ENCODE data around the gene ACSF3. TPM values are rescaled to one million over a fixed set of nuclear protein-coding genes. Genes with fewer than 3 reads are reported as not detected.
"Not testable (repeated sequence)": the region's sequence is repeated elsewhere in the genome, so short reads cannot be mapped to it uniquely, and the experiment has no call there.

Gene ACSF3
- total RNA-seq, 1 donor from 2014 or later: 21.7 TPM

GRCh38 chr16:89055313-89055712, 38.3 kb upstream of the ACSF3 start:
- DNase-seq (ENCODE audit: extremely low read depth, low read depth, low spot score): no peak

DNA sequence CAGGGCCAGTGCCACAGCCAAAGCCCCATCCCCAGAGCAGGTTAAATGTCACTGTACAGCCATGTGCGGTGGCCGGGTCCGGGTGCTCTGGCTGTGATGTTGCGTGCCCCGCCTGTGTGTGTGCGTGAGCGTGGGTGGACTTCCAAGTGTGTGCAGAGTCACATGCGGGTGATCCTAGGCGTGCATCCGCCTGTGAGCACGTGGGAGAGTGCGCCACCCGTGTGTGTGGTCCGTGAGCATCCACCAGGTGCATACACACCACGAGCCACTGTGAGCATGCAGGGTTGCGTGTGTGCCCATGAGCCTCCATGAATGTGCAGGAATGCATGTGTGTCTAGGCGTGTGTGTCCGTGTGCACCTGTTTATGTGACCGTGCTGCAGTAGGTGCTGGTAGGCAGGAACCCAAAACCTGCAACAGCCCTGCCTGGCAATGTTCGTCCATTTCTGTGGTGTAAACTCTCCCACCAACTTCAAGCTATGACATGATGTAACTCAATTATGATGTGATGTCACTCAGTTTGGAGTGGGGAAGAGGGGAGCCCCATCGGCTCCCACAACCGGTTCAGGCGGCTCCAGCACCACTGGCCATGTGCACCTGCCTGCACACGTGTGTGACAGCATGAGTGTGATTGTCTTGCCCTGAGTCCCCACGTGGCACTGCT, 37.6 kb upstream of the ACSF3 start:
- no peak for DNase-seq (ENCODE audit: extremely low read depth, low read depth, low spot score)

GRCh38 chr16:89056592-89056991, 37.1 kb upstream of the ACSF3 start:
- no peak for DNase-seq (ENCODE audit: extremely low read depth, low read depth, low spot score)

DNA sequence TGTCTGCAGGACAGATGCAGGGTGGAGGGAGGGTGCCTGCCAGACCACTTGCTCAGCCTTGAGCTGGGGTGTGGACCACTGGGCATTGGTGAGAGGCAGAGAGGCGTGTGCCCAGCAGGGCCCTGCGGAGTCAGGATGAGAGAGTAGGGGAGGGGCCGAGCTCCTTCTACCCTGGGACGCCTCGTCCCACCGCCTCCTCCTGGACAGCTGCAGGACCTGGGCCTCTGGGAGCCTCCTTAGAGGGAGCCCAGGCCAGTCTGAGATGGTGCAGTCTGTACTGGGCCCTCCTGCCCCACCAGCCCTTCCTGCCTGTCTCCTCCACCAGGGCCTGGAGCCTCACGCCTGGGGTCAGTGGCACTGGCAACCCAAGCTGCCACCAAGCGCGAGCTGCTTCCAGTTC, 35.9 kb upstream of the ACSF3 start:
- no peak for DNase-seq (ENCODE audit: extremely low read depth, low read depth, low spot score)

- DNase-seq (ENCODE audit: extremely low read depth, low read depth, low spot score): no peak
Measured at GRCh38 chr16:89058812-89059211, 34.8 kb upstream of the ACSF3 start.

DNA sequence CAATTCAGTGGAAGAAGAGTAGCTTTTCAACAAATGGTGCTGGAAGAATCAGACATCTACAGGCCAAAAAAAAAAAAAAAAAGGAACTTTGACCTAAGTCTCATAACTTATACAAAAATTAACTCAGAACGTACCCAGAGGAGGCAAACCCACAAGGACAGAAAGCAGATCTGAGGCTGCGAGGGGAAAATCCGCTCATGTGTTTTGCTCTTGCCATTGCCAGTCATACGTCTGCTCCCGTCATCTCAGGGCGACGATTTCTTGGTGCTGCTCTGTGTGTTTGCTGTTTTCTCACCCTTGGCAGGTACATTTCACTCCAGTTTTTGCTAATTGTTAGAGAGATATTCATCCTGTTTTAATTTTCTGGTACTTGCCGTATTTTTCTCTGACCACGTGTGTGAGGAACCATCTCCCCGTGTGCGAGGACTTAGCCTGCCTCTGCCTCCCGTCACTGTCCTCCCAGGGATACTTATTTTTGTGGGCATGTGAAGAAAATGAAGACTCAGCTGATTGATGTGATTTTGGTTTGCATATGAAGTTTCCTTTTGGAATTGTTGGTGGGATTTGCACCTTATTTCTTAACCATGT, 33.4 kb upstream of the ACSF3 start:
- no peak for DNase-seq (ENCODE audit: extremely low read depth, low read depth, low spot score)

DNA sequence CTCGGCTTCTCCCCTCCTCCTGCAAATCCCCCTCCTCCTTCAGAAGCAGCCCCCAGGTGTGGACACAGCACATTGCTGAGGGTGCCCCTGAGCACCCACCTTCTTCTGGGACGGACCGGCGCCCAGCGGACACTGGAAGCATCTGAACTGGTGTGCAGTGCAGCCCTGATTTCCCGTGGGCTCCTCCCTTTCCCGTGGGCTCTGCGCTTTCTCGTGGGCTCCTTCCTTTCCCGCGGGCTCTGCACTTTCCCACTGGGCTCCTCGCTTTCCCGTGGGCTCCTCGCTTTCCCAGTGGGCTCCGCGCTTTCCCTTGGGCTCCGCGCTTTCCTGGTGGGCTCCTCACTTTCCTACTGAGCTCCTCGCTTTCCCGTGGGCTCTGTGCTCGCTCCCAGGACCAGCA, 32.6 kb upstream of the ACSF3 start:
- DNase-seq (ENCODE audit: extremely low read depth, low read depth, low spot score): no peak

GRCh38 chr16:89061590-89062380, 31.9 kb upstream of the ACSF3 start:
- no peak for DNase-seq (ENCODE audit: extremely low read depth, low read depth, low spot score)

DNA sequence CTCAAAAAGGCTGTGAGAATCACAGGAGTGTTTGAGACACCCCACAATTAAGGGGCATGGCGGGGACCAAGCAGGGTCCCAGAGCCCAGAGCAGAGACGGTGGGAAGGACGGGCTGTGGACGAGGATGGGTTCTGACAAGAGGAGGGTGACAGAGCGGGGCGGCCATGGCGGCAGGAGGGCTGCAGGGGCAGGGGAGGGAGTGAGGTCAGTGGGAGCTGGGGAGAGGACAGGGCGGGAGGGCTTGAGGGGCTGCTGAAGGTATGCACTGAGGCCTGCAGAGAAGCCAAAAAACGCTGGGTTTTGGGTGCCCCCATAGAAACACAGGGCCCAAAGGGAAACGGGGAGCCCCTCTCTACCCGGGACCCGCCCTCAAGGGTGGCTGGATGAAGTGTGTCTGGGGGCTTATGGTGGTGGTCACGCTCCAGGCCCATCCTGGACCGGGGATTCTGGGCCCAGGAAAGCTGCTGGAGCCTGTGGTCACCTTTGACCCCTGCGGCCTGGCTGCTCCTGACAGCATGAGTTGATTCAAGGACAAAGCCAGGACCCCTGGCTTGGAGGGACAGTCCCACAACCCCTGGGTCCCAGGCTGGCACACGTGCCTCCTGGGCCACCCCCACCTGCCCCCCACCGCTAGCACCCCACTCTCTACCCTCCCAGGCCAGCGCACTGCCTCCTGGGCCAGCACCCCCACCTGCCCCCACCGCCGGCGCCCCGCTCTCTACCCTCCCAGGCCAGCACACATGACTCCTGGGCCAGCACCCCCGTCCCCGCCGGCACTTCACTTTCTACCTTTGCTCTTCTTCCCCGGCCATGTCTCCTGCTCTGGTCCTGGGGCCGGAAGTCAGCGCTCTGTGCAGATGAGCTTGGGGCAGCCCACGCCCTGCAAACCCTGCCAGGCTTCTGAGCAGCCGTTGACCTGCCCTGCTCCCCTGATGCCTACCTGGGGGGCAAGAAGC, 31.0 kb upstream of the ACSF3 start:
- DNase-seq (ENCODE audit: extremely low read depth, low read depth, low spot score): no peak

DNA sequence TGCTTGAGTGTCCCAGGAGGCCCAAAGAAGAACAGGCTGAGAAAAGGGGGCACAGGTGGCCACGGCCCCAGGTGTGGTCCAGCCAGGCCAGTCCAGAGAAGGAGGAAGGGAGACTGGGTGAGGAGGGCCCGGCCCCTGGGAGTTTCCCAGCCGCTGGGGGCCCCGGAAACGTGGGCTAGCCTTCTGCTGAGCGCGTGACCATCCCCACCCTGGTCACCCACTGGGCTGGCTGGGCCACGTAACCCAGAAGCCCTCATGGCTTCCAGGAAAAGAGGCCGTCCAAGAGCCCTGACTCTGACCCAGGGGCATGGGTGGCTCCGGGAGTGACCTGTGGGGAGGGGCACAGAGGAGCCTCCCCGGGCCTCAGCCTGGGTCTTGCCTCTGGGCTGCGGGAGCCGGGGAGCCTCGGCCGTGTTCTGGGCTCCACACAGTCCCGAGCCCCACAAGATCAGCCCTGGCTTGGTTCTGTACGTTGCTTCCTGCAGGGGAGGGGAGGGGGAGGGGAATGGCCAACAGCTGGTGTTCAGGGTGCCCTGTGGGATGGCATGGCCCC, 29.8 kb upstream of the ACSF3 start:
- DNase-seq (ENCODE audit: extremely low read depth, low read depth, low spot score): no peak

DNA sequence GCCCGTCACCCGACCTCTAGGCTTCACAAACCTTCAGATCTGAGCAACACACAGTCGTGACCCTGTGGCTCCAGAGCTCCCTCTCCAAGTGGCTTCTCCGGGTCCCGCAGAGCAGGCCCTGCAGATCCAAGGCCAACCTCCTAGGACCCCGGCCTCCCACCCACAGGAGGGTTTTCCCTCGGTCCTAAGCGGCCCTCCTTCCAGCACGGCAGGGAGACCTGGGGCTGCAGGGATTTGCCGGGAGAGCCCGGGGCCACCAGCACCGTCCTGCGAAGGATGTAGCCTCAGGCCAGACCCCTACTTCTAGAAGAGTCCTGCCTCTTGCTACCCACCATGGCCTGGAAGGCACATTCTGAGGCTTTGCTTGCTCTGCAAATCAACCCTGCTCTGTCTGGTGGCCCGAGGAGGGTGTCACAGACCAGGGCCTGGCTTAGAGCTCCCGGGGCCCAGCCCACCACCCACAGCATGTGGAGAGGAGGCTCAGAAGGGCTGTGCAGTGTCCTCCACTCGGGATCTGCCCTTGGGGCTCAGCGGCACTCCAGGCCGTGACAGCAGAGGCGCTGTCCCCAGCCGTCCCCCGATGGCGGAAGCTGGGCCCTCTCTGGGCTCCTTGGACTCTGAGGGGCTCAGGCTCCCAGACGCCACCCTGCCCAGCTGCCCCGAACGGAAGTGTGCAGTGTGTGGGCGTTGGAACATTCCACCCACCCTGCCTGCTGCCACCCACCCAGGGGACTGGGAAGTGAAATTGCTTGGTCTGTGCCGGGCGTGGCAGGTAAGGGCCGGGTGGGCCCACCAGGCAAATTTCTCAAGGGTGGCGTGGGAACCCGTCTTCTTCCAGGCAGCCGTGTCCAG, 28.8 kb upstream of the ACSF3 start:
- no peak for DNase-seq (ENCODE audit: extremely low read depth, low read depth, low spot score)

DNA sequence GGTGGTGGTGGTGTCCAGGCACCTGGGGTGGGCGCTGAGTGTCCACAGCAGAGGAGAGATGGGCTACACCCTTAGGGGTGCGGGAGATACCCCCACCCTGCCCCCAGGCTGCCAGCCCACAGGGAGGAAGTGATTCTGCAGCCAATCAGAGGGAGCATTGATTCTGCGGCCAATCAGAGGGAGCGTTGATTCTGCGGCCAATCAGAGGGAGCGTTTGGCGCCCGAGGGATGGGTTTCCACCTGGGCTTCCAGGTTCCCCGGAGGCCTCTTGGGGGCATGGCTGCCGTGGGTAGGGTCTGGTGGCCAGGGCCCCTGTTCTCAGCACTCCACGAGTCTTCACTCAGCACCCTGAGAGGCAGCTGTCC, 28.2 kb upstream of the ACSF3 start:
- no peak for DNase-seq (ENCODE audit: extremely low read depth, low read depth, low spot score)

DNA sequence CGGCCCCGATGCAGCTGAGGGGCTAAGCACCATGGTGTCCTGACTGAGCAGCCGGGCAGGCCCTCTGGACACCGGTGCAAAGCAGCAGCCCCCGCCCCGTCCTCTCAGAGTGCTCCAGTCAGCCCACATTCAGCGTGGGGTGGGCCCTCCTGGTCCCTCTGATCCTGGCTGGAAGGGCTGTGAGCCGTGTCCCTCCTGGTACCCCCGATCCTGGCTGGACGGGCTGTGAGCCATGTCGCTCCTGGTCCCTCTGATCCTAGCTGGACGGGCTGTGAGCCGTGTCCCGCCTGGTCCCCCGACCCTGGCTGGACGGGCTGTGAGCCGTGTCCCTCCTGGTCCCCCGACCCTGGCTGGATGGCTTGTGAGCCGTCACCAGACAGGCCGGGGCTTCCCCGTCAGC, 26.9 kb upstream of the ACSF3 start:
- DNase-seq (ENCODE audit: extremely low read depth, low read depth, low spot score): no peak

- no peak for DNase-seq (ENCODE audit: extremely low read depth, low read depth, low spot score)
Measured at GRCh38 chr16:89067677-89068443, 25.8 kb upstream of the ACSF3 start.

- not testable (repeated sequence) for DNase-seq (ENCODE audit: extremely low read depth, low read depth, low spot score)
Measured at GRCh38 chr16:89068814-89069616, 24.6 kb upstream of the ACSF3 start.

- DNase-seq (ENCODE audit: extremely low read depth, low read depth, low spot score): no peak
Measured at GRCh38 chr16:89069920-89070319, 23.7 kb upstream of the ACSF3 start.

GRCh38 chr16:89070590-89070989, 23.1 kb upstream of the ACSF3 start:
- DNase-seq (ENCODE audit: extremely low read depth, low read depth, low spot score): no peak
